Neural progenitor cell (in vitro differentiated cells): Measurements from ENCODE around the gene FBXL20. TPM values are rescaled to one million over a fixed set of nuclear protein-coding genes. Genes with fewer than 3 reads are reported as not detected.
A peak's percentile ranks its signal among the peaks of the same experiment; 100 is the strongest.

ENCODE experiments used
- DNase-seq: peaks from one replicate; pipeline ENCODE4 v3.0.0-alpha.2; 2016; ENCODE audit warnings: low spot score
- H2AFZ ChIP-seq: fragments of 200-600 bp; sonication (generic); replicated peaks from 2 replicates; pipeline ENCODE4 v1.6.1; 2016; ENCODE audit warnings: antibody characterized with exemption
- H3F3A ChIP-seq: fragments of 200-600 bp; sonication (generic); 2 replicates; pipeline ENCODE4 v1.6.1; 2016; ENCODE audit warnings: antibody characterized with exemption, low read depth
- H3K27ac ChIP-seq: fragments of 200-600 bp; sonication (generic); 2 replicates; pipeline ENCODE4 v1.5.1; 2016; ENCODE audit warnings: mild to moderate bottlenecking
- H3K27me3 ChIP-seq: fragments of 200-600 bp; sonication (generic); 2 replicates; pipeline ENCODE4 v1.6.1; 2016; ENCODE audit warnings: mild to moderate bottlenecking, moderate library complexity
- H3K36me3 ChIP-seq: fragments of 200-600 bp; sonication (generic); 2 replicates; pipeline ENCODE4 v1.5.1; 2016
- H3K4me1 ChIP-seq: fragments of 200-600 bp; sonication (generic); 2 replicates; pipeline ENCODE4 v1.6.1; 2016; ENCODE audit warnings: mixed run types
- H3K4me2 ChIP-seq: fragments of 200-600 bp; sonication (generic); 2 replicates; pipeline ENCODE4 v1.6.1; 2016
- H3K4me3 ChIP-seq: fragments of 200-600 bp; sonication (generic); 2 replicates; pipeline ENCODE4 v1.5.1; 2016
- H3K79me2 ChIP-seq: fragments of 200-600 bp; sonication (generic); 2 replicates; pipeline ENCODE4 v1.6.1; 2016; ENCODE audit warnings: low read depth
- H3K9ac ChIP-seq: fragments of 200-600 bp; sonication (generic); 2 replicates; pipeline ENCODE4 v1.6.1; 2016
- H3K9me3 ChIP-seq: fragments of 200-600 bp; sonication (generic); 2 replicates; pipeline ENCODE4 v1.5.1; 2016; ENCODE audit warnings: low read depth
- H4K20me1 ChIP-seq: fragments of 200-600 bp; sonication (generic); 2 replicates; pipeline ENCODE4 v1.6.1; 2016; ENCODE audit warnings: low read depth
- H3K27ac Mint-ChIP-seq: 3 replicates; pipeline ENCODE4 v1.8.0; 2021; ENCODE audit warnings: mixed read lengths
- H3K27me3 Mint-ChIP-seq: 2 replicates; pipeline ENCODE4 v1.8.0; 2022; ENCODE audit warnings: low read depth, mild to moderate bottlenecking, inconsistent platforms, moderate library complexity, mixed read lengths; ENCODE audit not compliant: insufficient read depth
- H3K36me3 Mint-ChIP-seq: 3 replicates; pipeline ENCODE4 v1.8.0; 2021; ENCODE audit warnings: mixed read lengths
- H3K4me1 Mint-ChIP-seq: 3 replicates; pipeline ENCODE4 v1.8.0; 2021; ENCODE audit warnings: mixed read lengths
- H3K4me3 Mint-ChIP-seq: 3 replicates; pipeline ENCODE4 v1.8.0; 2021; ENCODE audit warnings: mild to moderate bottlenecking, moderate library complexity, mixed read lengths
- H3K9me3 Mint-ChIP-seq: 3 replicates; pipeline ENCODE4 v1.8.0; 2020; ENCODE audit warnings: mixed read lengths
- EZH2 ChIP-seq: fragments of 200-600 bp; sonication (generic); IDR thresholded peaks from 2 replicates; pipeline ENCODE4 v1.6.1; 2017; ENCODE audit warnings: antibody characterized with exemption, mild to moderate bottlenecking, moderate library complexity
- EZH2phosphoT487 ChIP-seq: fragments of 200-600 bp; sonication (generic); IDR thresholded peaks from 2 replicates; pipeline ENCODE4 v1.6.1; 2017; ENCODE audit warnings: antibody characterized with exemption
- total RNA-seq: library from RNA; depleted of rRNA; stranded (reverse); fragments of >200 nt; gene quantifications from 2 replicates; pipeline ENCODE4 v1.2.3, GENCODE V29; 2015; ENCODE audit warnings: low replicate concordance
- TF ChIP-seq, protein P1 (sequence below): fragments of 200-600 bp; sonication (generic); IDR thresholded peaks from 2 replicates; pipeline ENCODE4 v1.5.1; 2017; ENCODE audit warnings: antibody characterized with exemption, mild to moderate bottlenecking

Gene FBXL20, protein sequence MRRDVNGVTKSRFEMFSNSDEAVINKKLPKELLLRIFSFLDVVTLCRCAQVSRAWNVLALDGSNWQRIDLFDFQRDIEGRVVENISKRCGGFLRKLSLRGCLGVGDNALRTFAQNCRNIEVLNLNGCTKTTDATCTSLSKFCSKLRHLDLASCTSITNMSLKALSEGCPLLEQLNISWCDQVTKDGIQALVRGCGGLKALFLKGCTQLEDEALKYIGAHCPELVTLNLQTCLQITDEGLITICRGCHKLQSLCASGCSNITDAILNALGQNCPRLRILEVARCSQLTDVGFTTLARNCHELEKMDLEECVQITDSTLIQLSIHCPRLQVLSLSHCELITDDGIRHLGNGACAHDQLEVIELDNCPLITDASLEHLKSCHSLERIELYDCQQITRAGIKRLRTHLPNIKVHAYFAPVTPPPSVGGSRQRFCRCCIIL
- 19.9 and 23.2 TPM in 2 replicates for total RNA-seq

DNA sequence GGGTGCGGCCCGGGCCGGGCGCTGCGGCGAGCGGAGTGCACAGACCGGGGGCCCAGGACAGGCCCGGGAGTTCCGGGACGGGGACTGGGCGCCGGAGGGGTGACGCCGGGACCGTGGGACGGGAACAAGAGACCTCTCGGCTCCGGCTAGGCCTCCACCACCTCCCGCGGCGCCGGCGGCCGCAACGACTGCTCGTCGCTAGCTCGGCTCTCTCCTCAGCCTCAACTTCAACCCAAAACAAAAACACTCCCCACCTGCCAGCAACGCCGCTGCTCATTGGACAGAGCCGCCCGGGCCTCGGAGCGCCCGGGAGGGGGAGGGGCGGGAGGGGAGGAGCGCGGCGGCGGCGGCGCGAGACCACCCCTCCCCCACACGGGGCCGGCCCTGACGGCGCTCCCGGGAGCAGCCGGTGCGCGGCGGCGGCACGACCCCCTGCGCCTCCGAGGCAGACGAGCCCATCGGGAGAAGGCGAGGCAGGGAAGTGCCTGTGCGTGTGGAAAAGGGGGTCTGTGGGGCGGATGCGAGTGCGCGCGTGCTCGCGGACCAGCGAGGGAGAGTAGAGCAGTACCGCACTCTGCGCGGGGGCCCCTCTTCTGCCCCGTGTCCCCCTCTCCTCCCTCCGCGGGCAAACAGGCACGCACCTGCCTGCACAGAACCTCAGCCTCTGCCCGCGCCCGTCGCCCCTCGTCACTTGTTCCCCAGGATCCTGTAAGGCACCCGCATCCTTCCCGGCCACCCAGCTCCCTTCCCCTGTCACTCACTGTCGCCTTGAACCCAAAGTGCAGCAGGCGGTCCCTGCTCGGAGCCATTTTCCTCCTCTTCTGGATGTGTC, at the start of gene FBXL20:
Gene FBXL20, minus strand, starts transcription at position 215 of the 832 bp plus-strand sequence. CDS start 224 bp downstream, outside the sequence.
- DNase-seq, result peak; percentile 97
- Mint-ChIP-seq H3K9me3 (no peaks in the 10 kb centered on the region), H3K4me3 (peak within 1 kb of the TSS; percentile 99), H3K27me3 (peaks cover 2% of the 10 kb centered on the region), H3K36me3 (peaks cover under 1% of the 10 kb centered on the region), H3K4me1 (peaks cover 17% of the 10 kb centered on the region), H3K27ac (peak within 1 kb of the TSS; percentile 92)
- peaks cover 43% of the 10 kb centered on the region for H3K79me2 ChIP-seq
- no peaks in the 10 kb centered on the region for H3K36me3 ChIP-seq
- H3K4me3 ChIP-seq, result peak within 1 kb of the TSS; percentile 86
- H3F3A ChIP-seq, result peaks cover 30% of the 10 kb centered on the region
- peak within 1 kb of the TSS; percentile 88 for H3K27ac ChIP-seq
- H3K27me3 ChIP-seq, result no peaks in the 10 kb centered on the region
- peak within 1 kb of the TSS; percentile 93 for H2AFZ ChIP-seq
- peaks cover 7% of the 10 kb centered on the region for H3K4me1 ChIP-seq
- H3K9me3 ChIP-seq, result no peaks in the 10 kb centered on the region
- TF ChIP-seq, protein P1, sequence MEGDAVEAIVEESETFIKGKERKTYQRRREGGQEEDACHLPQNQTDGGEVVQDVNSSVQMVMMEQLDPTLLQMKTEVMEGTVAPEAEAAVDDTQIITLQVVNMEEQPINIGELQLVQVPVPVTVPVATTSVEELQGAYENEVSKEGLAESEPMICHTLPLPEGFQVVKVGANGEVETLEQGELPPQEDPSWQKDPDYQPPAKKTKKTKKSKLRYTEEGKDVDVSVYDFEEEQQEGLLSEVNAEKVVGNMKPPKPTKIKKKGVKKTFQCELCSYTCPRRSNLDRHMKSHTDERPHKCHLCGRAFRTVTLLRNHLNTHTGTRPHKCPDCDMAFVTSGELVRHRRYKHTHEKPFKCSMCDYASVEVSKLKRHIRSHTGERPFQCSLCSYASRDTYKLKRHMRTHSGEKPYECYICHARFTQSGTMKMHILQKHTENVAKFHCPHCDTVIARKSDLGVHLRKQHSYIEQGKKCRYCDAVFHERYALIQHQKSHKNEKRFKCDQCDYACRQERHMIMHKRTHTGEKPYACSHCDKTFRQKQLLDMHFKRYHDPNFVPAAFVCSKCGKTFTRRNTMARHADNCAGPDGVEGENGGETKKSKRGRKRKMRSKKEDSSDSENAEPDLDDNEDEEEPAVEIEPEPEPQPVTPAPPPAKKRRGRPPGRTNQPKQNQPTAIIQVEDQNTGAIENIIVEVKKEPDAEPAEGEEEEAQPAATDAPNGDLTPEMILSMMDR, result no peak
- TF ChIP-seq EZH2phosphoT487 (no peak), EZH2 (no peak)
- H3K9ac ChIP-seq, result peak within 1 kb of the TSS; percentile 82
- peak within 1 kb of the TSS; percentile 97 for H3K4me2 ChIP-seq
- H4K20me1 ChIP-seq, result peaks cover 34% of the 10 kb centered on the region

DNA sequence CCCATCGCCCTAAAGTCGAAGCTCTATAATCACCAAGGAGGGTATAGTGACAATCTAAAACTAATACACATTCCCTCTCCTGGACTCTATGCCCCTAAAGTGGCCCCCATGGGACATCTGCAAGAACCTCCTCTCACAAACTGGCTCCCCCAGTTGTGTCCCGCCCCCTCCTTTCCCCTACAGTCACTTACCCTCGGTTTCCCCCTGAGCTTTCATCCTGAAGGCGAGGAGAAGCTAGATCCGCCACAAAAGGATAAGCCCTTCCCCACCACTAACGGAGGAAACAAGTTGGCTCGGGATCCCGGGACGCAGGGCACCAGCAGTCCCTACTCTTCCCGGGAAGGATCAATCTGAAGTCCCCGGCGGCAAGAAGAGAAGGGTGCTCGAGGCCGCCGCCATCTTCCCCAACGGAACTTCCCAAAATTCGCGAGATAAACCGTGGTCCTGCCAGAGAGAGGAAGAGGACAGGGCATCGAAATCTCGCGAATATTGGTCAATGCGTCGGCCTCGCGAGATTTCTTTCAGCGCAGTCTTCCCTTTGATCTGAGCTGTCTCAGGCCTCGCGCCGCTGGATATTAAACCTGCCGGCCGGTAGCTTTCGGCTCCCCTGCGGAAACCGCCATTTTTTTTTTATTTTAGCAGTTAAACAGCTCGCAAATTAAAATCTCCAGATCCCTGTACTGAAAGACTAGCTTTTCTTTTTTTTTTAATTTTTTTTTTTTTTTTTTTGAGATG, 49.6 kb upstream of the FBXL20 start, which contains the start of gene MED1:
Gene MED1, minus strand, starts transcription at position 417 of the 735 bp plus-strand sequence. Its CDS starts 201 bp downstream, at position 216.
- peaks cover 8% of the 10 kb centered on the region for H3K4me1 Mint-ChIP-seq
- no peaks in the 10 kb centered on the region for H4K20me1 ChIP-seq
- H3K27ac ChIP-seq, result peak within 1 kb of the TSS; percentile 94
- H3K9me3 Mint-ChIP-seq, result no peaks in the 10 kb centered on the region
- H3K27me3 Mint-ChIP-seq, result peaks cover 4% of the 10 kb centered on the region
- TF ChIP-seq EZH2, result no peak
- TF ChIP-seq EZH2phosphoT487, result no peak
- TF ChIP-seq, protein P1, result no peak
- H2AFZ ChIP-seq, result peak within 1 kb of the TSS; percentile 96
- H3K9ac ChIP-seq, result peak within 1 kb of the TSS; percentile 100
- H3K4me3 ChIP-seq, result peak within 1 kb of the TSS; percentile 94
- H3K27ac Mint-ChIP-seq, result peak within 1 kb of the TSS; percentile 98
- peaks cover 52% of the 10 kb centered on the region for H3K79me2 ChIP-seq
- H3K9me3 ChIP-seq, result no peaks in the 10 kb centered on the region
- H3K36me3 Mint-ChIP-seq, result peaks cover 5% of the 10 kb centered on the region
- H3F3A ChIP-seq, result peaks cover 12% of the 10 kb centered on the region
- DNase-seq, result peak; percentile 99
- H3K4me1 ChIP-seq, result peaks cover 5% of the 10 kb centered on the region
- peaks cover 6% of the 10 kb centered on the region for H3K36me3 ChIP-seq
- H3K4me3 Mint-ChIP-seq, result peak within 1 kb of the TSS; percentile 98
- no peaks in the 10 kb centered on the region for H3K27me3 ChIP-seq
- H3K4me2 ChIP-seq, result peak within 1 kb of the TSS; percentile 98

DNA sequence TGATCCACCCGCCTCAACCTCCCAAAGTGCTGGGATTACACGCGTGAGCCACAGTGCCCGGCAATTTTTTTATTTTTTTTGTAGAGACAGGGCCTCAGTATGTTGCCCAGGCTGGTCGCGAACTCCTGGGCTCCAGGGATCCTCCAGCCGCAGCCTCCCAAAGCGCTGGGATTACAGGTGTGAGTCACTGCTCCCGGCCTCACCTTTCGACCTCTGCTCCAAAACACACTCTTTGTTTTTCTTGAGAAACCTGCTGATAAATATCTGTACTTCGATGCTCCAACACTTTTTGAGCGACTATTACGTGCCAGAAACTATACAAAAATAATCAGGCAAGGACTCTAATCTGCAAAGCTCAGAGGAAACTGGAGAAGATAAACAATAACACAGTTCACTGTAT, 48.6 kb upstream of the FBXL20 start:
- no peak for DNase-seq
- peaks cover 12% of the 10 kb centered on the region for H3F3A ChIP-seq
- H3K27me3 ChIP-seq, result no peaks in the 10 kb centered on the region
- TF ChIP-seq EZH2phosphoT487, result no peak
- TF ChIP-seq, protein P1, result no peak
- TF ChIP-seq EZH2, result no peak
- Mint-ChIP-seq H3K27me3 (peaks cover 3% of the 10 kb centered on the region), H3K4me3 (peak overlapping the region; percentile 98), H3K9me3 (no peaks in the 10 kb centered on the region), H3K27ac (no peak overlapping the region), H3K4me1 (peaks cover 8% of the 10 kb centered on the region), H3K36me3 (peaks cover 5% of the 10 kb centered on the region)
- peaks cover 59% of the 10 kb centered on the region for H3K79me2 ChIP-seq
- H3K4me3 ChIP-seq, result peak overlapping the region; percentile 94
- H3K36me3 ChIP-seq, result peaks cover 6% of the 10 kb centered on the region
- no peaks in the 10 kb centered on the region for H4K20me1 ChIP-seq
- no peak overlapping the region for H3K27ac ChIP-seq
- H3K4me1 ChIP-seq, result peaks cover 5% of the 10 kb centered on the region
- H2AFZ ChIP-seq, result no peak overlapping the region
- H3K9me3 ChIP-seq, result no peaks in the 10 kb centered on the region
- H3K9ac ChIP-seq, result peak overlapping the region; percentile 100
- peak overlapping the region; percentile 98 for H3K4me2 ChIP-seq
